ENCODE results near the gene EGF.

The EGF gene

GRCh38 chr4:109966891-109967481 is 54.3 kb downstream of the EGF start:
- no peak for DNase-seq

GRCh38 chr4:109967798-109968520 is 55.3 kb downstream of the EGF start:
- peak; percentile 8 for DNase-seq

GRCh38 chr4:109969087-109969486 is 56.4 kb downstream of the EGF start:
- DNase-seq: no peak

GRCh38 chr4:109969919-109970318 is 57.2 kb downstream of the EGF start:
- no peak for DNase-seq

GRCh38 chr4:109972786-109973528 is 60.3 kb downstream of the EGF start:
- DNase-seq: no peak

- DNase-seq: no peak
Observed at GRCh38 chr4:109973529-109973905, 60.8 kb downstream of the EGF start.

GRCh38 chr4:109976189-109976588 is 63.5 kb downstream of the EGF start:
- DNase-seq: no peak

- DNase-seq: peak; percentile 8
Observed at GRCh38 chr4:109977854-109978501, 65.3 kb downstream of the EGF start.

GRCh38 chr4:109978704-109979454 is 66.2 kb downstream of the EGF start:
- DNase-seq: no peak

- no peak for DNase-seq
Observed at GRCh38 chr4:109979920-109980717, 67.4 kb downstream of the EGF start.

GRCh38 chr4:109981936-109982335 is 69.3 kb downstream of the EGF start:
- no peak for DNase-seq

GRCh38 chr4:109982521-109982920 is 69.8 kb downstream of the EGF start:
- DNase-seq: no peak

- no peak for DNase-seq
Observed at GRCh38 chr4:109985993-109986974, 73.6 kb downstream of the EGF start.

GRCh38 chr4:109989044-109989443 is 76.4 kb downstream of the EGF start:
- no peak for DNase-seq

GRCh38 chr4:109989618-109990017 is 76.9 kb downstream of the EGF start:
- DNase-seq: no peak

GRCh38 chr4:109990261-109991257 is 77.9 kb downstream of the EGF start:
- no peak for DNase-seq

- DNase-seq: no peak
Observed at GRCh38 chr4:109993116-109993515, 80.4 kb downstream of the EGF start.

GRCh38 chr4:109994415-109994827 is 81.7 kb downstream of the EGF start:
- DNase-seq: peak; percentile 33

- DNase-seq: no peak
Observed at GRCh38 chr4:109996526-109996925, 83.8 kb downstream of the EGF start.
